Measurements from ENCODE around the gene CXorf65. TPM values are rescaled to one million over a fixed set of nuclear protein-coding genes. Genes with fewer than 3 reads are reported as not detected.

The CXorf65 gene
- total and polyA plus RNA-seq, 8 donors, result 0.43 TPM; not detected in 7

GRCh38 chrX:71085900-71086299 lies 20.6 kb downstream of the CXorf65 start:
- H3K27me3 ChIP-seq, result no peaks in the 10 kb centered on the region
- WGBS, 5 donors, result 47 to 74% (median 62%) methylated on average over 4 of the region's 4 CpGs
- intact Hi-C loops (cut with DNase I; ENCODE audit: low total_unique reads), result no loop called here
- DNase-seq, result no peak
- H3K4me3 ChIP-seq, result no peak overlapping the region
- H3K36me3 ChIP-seq, result no peaks in the 10 kb centered on the region
- H3K9me3 ChIP-seq, result no peaks in the 10 kb centered on the region
- no peak for TF ChIP-seq EP300 (IDR thresholded peaks at IDR 0.05)
- no peak for TF ChIP-seq CTCF (IDR thresholded peaks at IDR 0.05)
- TF ChIP-seq POLR2AphosphoS5 (IDR thresholded peaks at IDR 0.05), result no peak
- no peak for TF ChIP-seq POLR2A (IDR thresholded peaks at IDR 0.05)
- H3K4me1 ChIP-seq, result no peaks in the 10 kb centered on the region
- no peak overlapping the region for H3K27ac ChIP-seq

- no peak for DNase-seq
- intact Hi-C loops (cut with DNase I; ENCODE audit: low total_unique reads), result no loop called here
- whole genome bisulfite sequencing, 5 donors, result 68 to 82% (median 75%) methylated on average over 4 of the region's 4 CpGs
- H3K4me1 ChIP-seq, result no peaks in the 10 kb centered on the region
- no peaks in the 10 kb centered on the region for H3K27me3 ChIP-seq
- H3K4me3 ChIP-seq, result no peak overlapping the region
- no peaks in the 10 kb centered on the region for H3K9me3 ChIP-seq
- no peak overlapping the region for H3K27ac ChIP-seq
- no peaks in the 10 kb centered on the region for H3K36me3 ChIP-seq
- TF ChIP-seq POLR2AphosphoS5 (IDR thresholded peaks at IDR 0.05), result no peak
- no peak for TF ChIP-seq EP300 (IDR thresholded peaks at IDR 0.05)
- TF ChIP-seq POLR2A (IDR thresholded peaks at IDR 0.05), result no peak
- no peak for TF ChIP-seq CTCF (IDR thresholded peaks at IDR 0.05)
Measured at GRCh38 chrX:71082822-71083221, 23.7 kb downstream of the CXorf65 start.

GRCh38 chrX:71082124-71082647 lies 24.4 kb downstream of the CXorf65 start:
- Histone ChIP-seq H3K36me3 (no peaks in the 10 kb centered on the region), H3K4me3 (no peak overlapping the region), H3K27ac (no peak overlapping the region), H3K27me3 (no peaks in the 10 kb centered on the region), H3K9me3 (no peaks in the 10 kb centered on the region), H3K4me1 (no peaks in the 10 kb centered on the region)
- intact Hi-C loops (cut with DNase I; ENCODE audit: low total_unique reads), result no loop called here
- DNase-seq, result no peak
- WGBS, 5 donors, result 72 to 85% (median 80%) methylated on average over 5 of the region's 5 CpGs
- TF ChIP-seq POLR2AphosphoS5 (IDR thresholded peaks at IDR 0.05), result no peak
- TF ChIP-seq CTCF (IDR thresholded peaks at IDR 0.05), result no peak
- no peak for TF ChIP-seq EP300 (IDR thresholded peaks at IDR 0.05)
- TF ChIP-seq POLR2A (IDR thresholded peaks at IDR 0.05), result no peak

GRCh38 chrX:71081330-71082123 lies 25.0 kb downstream of the CXorf65 start:
- no peaks in the 10 kb centered on the region for H3K36me3 ChIP-seq
- H3K4me3 ChIP-seq, result no peak overlapping the region

More at GRCh38 chrX:71081330-71082123, 25.0 kb downstream of the CXorf65 start:
- 28 to 50% (median 37%) methylated on average over 3 of the region's 3 CpGs for WGBS, 5 donors
- peaks cover 0 to 2% (median 0%) of the 10 kb centered on the region in 3 donors for H3K27me3 ChIP-seq
- TF ChIP-seq POLR2AphosphoS5 (IDR thresholded peaks at IDR 0.05) (no peak), EP300 (IDR thresholded peaks at IDR 0.05) (no peak), CTCF (IDR thresholded peaks at IDR 0.05) (no peak), POLR2A (IDR thresholded peaks at IDR 0.05) (no peak)
- H3K27ac ChIP-seq, result no peak overlapping the region
- H3K4me1 ChIP-seq, result no peaks in the 10 kb centered on the region
- DNase-seq, result peak in 1 of 2 donors; percentile 29
- intact Hi-C loops (cut with DNase I; ENCODE audit: low total_unique reads), result no loop called here
- H3K9me3 ChIP-seq, result no peaks in the 10 kb centered on the region

Measured in stomach (tissue), 9 donors.